ENCODE measurements around the gene KCNQ1.

Gene KCNQ1

DNA sequence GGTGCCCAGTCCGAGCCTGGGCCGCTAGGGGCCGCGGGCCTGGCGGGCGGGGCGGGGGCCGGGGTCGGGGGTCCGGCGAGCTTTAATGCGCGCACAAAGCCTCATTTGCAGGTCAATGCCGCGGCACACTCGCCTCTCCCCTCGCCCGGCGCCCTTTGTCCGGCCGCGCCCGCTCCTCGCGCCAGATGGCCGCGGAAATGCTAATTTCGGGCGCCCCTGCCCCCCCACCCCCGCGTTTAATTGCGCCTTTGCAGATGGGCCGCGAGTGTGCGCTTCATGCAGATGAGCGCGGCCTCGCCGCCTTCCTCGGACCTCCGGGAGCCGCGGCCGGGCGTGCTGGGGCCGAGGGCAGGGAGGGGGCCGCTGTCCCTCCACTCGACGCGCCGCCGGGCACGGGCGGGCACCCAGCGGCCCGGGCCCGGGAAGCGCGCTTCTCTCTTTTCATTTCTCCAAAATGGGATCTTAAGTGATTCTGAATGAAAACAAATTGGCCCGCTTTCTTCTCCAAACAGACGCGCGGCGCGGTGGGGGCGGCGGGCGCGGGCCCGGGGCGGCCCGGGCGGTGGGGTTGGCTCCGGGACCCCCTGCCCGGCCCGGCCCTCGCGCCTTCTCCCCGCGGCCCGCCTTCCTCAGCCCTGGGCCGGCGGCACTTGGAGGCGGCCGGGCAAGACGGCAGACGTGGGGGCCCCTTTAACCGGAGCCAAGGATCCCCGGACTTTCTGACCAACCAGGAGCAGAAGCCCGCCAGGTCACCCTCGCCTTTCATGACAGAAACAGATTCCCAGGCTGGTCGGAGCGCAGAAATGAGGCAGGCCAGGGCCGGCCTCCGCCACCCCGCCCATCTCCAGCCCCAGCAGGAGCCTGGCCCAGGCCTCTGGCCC, 417.8 kb downstream of the KCNQ1 start:
- DNase-seq (ENCODE audit: low read depth), result no peak

DNA sequence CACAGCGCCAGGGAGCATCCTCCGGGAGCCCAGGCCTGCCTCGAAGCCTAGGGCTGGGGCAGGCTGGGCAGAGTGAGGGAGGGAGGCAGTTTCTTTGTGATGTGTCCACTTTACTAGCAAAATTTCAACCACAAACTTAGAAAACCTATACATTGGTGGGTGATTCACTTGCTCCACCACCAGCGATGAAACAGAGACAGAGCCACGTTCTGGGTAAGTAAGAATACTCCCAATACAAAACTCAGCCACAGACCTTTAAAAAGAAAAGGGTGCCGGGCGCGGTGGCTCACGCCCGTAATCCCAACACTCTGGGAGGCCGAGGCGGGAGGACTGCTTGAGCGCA, 418.4 kb downstream of the KCNQ1 start:
- DNase-seq (ENCODE audit: low read depth), result no peak

DNA sequence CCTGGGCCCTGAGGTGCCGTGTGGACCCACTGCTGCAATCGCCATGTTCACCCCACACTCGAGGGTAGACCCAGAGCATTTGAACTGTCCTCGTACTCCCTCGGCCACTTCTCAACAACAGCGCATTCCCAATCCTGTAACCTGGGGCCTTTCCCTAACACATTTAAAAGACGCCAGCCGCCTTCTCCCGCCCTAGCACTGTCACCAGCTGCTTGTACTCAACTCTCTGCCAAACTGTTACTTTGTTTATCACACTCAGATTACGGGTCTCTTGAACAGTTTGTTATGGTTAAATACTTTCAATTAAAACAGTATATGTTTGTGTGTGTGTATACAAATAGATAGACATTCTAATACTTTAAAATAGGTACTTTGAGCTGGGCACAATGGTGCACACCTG, 420.1 kb downstream of the KCNQ1 start:
- DNase-seq (ENCODE audit: low read depth), result no peak

DNA sequence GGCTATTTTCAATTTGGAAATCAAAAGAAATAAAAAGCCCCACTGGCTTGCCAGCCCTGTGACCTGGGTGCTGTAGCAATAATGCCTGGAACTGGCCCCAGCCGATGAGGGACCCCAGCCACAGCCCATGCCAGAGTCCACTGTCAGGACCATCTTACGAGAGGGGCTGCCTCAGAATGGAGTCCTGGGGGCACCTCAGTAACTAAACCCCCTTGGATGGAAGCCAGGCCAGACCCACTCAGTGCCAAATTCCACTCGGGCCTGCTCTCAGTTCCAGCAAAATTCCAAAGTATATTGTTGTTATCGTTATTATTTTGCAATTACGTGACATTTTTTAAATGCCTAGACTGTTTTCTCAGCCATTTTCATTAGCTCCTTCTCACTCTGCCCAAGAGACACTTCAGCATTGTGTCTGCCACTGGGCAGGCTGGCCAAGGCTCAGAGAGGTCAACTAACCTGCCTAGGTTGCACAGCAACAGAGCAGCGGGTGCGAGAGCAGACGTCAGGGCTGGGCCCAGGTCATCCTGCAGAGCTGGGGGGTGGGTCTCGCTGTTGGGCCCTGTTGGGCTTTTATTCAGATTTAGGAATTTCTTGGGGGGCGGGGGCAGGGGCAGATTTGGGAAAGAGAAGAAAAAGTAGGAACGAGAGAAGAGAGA, 421.2 kb downstream of the KCNQ1 start:
- DNase-seq (ENCODE audit: low read depth), result no peak

DNA sequence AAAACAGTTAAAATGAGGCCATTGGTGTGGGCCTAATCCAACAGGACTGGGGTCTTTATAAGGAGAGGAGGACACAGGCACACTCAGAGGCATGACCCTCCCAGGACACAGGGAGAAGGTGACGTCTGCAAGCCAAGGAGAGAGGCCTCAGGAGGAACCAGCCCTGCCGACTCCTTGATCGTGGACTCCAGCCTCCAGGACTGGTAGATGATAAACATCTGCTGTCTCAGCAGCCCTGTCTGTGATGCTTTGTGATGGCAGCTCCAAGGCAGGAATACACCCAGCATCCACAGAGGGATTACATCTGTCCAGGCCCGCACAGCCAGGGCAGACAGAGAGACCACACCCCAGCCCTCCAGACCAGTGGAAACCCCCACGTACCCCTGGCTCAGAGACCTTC, 422.3 kb downstream of the KCNQ1 start:
- DNase-seq (ENCODE audit: low read depth), result no peak

DNA sequence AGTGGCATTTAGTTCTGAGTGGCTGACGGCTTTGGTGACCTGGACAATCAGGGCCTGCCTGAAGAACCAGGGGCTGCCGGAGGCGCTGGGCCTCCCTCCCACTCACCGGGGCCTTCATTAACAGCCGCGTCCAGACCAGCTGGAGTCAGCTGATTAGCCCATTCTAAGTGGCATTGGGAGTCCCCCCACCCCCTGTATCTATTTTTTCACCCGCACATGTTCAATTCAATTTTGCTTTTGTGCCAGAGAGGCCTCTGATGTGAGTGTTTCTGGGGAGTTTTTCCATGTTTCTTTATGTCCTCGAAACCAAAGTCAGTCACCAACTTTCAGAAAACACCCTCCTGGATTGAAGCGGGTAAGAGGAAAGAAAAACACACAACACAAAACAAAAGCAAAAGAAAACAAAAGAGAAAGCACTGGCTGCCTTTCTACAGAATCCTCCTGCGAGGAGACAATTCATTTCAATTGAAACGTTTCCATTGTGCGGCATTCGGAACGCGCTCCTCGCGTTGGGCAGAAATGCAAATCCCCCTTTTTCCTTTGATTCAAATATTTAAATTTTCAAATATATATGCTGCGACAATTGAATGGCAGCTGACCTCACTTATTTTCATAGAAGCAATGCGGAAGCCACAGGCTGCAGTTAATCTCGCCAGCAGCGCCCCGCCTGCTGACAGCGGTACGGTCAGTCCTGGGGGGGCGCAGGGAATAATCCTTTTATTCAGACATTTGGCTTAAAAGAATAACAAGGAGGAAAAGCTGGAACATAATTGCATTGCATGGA, 423.1 kb downstream of the KCNQ1 start:
- DNase-seq (ENCODE audit: low read depth), result no peak

DNA sequence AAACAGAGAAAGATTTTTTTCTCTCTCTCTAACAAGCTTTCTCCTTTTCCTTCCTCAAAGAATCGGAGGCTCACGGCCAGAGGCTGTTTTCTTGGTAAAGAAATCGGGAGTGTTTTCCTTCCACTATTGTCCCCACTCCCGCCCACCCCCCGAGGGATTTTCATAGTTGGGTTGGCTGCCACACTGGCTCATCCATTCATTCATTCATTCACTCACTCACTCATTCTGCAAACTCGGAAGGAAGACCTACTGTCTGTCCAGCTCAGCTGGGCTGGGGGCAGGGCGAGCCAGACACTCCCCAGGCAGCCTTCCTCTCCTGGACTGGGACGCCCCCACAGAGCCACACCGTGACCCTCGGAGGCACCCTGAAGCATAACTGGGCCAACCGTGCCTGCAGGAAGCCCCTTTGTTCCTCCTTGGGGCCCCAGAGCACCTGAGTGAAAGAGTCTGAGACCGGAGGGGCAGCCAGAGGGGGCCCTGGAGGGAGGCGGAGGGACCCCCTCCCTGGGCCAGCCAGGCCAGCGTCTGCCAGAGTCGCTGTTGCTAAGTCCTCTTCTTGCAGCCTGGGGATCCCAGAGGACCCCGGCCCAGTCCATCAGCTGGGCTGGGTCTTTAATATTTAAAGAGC, 423.8 kb downstream of the KCNQ1 start:
- DNase-seq (ENCODE audit: low read depth), result no peak

DNA sequence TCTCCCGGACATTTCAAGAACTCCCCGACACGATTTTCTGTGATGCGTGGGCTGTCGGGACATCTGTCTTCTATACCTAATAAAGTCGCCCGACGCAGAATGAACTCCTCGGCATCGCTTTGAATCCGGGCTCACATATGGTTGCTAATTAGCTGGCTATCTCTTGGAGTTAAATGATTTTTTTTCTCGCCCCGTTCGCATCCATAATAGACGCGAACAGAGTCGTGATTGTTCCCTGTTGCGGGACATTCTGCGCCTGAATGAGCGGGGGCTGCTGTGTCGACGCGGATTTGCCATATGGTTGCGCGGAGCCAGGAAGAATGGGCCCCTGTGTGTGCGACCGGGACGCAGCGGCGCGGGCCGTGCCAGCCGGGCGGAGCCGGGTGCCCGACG, 424.3 kb downstream of the KCNQ1 start:
- no peak for DNase-seq (ENCODE audit: low read depth)

DNA sequence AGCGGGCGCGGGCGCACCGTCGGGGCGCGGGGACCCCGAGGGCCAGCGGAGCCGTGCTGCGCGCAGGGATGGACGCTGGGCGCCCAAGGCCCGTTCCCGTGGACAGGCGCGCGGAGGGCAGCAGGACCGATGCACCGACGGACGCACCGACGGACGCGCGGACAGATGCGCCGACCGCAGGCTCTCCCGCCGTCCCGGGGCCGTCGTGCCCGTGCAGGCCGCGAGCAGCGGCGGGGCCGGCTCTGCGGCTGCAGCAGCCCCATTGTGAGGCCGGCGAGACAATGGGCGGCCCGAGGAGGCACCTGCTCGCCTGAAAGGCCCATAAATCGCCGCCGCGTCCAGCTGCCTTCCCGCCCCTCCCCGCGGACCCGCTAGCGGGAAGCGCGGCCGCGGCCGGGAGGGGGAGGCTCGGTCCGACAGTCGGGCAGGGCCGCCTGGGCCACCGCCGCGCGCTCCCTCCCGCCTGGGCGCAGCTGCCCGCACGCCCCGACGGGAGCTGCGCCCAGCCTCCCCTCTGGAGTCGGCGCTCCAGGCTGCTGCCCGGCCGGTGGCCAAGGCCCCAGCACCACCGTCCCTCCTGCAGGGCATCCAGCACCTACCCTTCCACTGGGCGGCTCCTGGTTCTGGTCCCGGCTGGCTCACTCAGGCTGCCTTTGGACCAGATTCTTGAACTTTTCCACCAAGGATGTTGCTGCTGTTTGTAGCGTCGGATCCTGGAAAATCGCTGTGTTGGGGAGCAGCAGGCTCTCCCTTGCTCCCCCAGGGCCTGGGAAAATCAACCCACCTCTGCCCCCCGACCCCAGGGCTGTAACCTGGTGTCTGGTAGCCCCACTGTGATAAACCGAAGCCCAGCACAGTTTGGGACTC, 425.0 kb downstream of the KCNQ1 start:
- no peak for DNase-seq (ENCODE audit: low read depth)

DNA sequence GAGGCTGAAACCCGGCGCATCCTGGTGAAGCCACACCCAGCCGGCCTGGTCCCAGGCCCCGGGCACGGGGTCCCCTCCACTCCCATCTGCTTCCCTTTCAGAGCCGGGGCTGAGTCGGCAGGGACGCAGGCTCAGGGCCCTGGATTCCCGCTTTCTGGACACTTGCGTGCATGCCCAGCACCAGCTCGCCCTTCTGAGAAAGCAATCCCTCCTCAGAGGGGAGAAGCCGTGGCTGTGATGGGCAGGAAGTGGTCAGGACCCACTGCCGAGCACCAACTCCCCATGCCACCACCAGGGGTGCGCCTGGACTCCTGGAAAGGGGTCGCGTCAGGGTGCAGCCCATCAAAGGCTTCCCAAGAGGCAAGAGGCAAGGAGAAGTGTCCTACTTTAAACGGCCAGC, 425.7 kb downstream of the KCNQ1 start:
- no peak for DNase-seq (ENCODE audit: low read depth)

DNA sequence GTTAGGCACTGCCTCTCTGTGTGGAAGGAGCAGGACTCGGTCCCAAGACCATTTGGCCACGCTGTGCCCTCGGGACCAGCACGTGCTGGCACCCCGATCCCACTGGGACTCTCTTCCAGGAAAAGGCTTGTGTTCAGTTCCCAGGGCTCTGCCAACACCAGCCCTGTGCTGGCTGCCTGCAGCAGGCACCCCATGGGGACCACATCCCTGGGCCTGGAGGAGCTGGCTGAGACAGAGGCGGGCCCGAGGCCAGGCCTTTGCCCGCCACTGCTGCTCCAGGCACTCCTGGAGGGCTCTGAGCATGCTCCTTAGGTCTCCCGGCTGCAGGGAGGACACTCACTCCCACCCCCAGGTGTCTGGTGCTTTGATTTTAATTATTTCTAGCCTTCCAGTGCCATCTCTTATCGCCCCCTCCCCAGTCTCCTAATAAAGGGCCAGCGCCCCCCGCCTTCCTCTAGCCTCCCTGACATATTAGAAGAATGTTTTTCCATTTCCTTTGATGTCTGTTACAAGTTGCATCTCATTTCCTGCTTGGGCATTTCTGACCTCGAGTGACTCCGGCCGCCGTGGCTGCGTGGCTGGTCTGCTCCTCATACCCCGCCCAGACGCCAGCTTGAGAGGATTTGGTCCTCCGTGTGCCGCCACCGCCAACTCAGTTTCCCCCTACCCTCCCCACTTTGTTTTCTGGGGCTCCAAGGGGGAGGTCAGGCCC, 426.3 kb downstream of the KCNQ1 start:
- no peak for DNase-seq (ENCODE audit: low read depth)

DNA sequence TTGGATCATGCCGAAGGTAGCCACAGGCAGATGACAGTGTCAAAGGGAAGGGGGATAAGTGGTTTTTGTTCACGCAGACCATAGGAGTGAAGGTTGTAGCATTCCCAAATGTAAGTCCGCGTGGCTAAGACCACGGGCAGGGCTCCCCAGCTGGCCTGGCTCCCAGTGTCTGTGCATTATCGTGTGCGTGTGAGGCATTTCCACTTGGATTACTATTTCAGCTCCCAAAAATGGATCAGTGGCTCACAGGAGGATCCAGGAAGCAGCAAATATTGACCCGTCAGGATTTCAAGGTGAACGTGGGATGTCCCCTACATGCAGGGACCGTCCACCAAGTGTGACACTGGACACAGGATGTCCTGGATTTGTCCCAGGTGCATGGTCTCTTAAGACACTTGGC, 430.2 kb downstream of the KCNQ1 start:
- DNase-seq (ENCODE audit: low read depth), result no peak

DNA sequence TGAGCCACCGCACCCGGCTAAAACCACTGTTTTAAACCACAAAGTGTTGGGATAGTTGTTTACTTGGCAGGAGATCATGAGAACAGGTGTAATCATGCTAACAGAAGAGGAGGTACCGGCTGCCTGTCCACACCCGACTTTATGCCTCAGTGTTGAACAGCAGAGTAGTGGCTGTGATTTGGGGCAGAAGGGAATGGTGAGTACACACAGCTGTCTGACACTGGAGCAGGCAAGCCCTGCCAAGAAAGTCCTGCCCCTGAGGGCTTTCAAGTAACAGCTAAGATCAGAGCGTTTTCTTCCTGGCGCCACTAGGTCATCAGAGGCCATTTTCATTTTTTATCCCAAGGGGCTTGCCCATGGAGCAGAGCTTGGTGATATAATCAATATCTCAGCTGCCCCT, 432.7 kb downstream of the KCNQ1 start:
- no peak for DNase-seq (ENCODE audit: low read depth)

DNA sequence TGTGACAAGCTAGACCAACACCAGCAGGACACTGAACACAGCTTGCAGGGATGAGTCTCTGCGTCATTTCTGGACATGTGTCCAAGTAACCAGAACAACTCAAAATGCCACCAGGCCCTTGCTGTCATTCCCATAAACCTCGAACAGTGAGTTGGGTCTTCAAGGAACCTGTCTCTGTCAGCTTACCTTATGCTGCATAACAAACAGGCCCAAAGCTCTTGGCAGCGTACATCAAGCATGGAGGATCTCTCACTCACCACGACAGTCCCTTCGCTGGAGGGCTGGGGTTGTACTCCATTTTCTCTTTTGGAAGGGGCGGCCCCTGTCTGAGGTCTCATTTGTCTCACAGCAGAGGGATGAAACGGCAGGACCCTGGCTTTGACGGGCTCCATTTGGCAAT, 434.0 kb downstream of the KCNQ1 start:
- DNase-seq (ENCODE audit: low read depth), result no peak

DNA sequence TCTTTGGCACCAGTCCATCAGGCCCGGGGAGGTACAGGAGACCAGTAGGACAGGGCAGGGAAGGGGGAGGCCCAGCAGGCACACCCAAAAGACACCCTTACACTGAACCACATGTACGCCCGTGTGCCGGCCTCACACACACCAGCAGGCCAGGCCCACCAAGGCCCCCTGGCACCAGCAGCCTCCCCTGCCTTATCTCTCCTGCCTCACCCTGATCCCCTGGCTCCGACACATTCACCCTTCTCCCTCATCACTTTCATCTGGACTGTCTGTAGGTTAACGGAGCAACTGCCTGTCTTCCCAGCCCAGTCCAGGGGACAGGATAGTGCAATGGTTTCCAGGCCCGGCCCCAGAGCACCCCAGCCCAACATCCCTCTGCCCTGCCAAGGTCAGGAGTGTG, 435.8 kb downstream of the KCNQ1 start:
- DNase-seq (ENCODE audit: low read depth), result no peak

DNA sequence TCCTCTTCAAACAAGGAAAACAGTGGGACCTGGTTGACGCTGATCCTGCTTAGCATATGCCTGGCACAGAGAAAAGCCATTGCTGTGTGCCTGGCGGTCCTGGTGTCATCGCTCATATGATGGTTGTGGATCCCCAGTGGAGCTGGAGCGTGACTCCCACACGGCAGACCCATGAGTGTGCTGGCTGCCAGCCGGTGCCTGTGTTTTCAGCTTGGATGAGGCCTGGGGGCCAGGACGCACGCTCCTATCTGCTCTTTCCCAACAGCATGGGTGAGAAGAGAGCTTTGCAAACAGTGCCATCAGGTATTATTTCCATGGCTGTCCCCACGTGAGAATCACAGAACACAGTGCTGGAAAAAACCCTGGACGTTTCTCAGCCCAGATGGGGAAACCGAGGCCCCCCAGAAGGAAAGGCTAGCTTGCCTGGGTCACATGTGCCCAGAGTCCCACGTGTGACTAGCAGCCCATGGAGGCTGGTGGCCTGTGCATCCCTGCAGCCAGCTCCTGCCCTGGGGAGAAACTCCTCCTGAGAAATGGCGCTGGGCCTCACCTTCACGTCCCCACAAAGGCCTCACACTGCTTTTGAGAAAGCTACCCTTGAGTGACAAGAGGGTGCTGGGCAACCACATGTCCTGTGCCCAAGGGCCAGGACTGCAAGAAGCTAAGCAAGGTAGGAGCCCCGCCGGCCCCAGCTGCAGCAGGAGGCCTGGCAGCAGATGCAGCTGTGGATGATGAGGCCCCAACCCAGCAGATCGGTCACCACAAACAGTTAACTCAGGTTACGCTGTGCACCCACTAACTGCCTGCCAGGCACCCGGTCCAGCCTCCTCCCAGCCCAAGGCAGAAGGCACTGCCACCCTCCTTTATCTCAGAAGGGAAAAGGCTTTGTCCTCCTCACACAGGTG, 436.5 kb downstream of the KCNQ1 start:
- DNase-seq (ENCODE audit: low read depth), result no peak

DNA sequence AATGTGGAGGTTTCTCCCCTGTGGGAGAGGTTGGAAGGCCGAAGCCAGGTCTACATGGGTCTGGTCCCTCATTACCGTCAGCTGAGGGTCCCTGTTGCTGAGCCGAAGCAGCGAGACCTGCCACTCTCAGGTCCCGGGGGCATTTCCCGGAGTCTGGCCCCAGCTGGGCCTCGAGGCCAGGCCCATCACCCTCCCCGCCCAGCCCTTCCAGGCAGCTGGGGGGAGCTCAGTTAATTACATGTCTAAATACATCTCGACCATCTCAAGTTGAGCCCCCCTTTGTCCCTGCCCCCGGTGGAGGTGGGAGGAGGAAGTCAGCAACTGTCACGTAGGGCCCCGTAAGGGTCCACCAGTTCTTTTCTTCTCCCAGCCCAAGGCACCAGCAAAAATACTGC, 437.2 kb downstream of the KCNQ1 start:
- DNase-seq (ENCODE audit: low read depth), result no peak

DNA sequence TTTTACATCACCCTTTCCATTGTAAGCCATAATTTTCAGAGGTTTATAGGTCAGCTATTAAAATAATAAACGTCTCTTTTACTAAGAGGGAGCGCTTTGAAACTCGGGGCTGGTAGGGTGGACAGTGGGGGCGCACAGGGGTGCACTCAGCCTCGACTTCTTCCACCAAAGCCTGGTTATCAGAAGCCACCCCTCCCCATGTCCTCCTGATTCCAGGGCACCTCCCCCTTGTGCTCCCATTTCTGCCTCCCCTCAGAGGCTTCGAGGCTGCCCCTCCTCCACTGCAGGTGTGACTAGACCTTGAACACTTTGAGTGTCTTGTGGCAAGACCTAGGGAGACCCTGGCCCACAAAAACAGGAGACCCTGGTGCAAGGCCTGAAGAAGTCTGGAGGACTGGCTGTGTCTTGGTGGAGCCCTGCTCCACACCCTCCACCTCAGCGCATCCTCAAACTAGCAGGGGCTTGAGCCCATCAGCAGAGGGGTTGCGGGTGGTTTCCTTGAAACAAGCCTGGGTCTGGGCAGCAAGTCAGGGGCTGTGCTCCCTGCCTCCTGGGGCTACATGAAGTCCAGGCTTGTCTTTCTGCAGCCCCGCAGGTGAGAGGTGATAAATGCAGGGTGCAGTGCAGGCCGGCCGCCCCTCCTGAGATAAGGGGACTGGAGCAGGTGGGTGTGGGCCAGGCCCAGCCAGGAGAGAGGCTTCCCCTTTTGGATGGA, 437.7 kb downstream of the KCNQ1 start:
- DNase-seq (ENCODE audit: low read depth), result no peak

DNA sequence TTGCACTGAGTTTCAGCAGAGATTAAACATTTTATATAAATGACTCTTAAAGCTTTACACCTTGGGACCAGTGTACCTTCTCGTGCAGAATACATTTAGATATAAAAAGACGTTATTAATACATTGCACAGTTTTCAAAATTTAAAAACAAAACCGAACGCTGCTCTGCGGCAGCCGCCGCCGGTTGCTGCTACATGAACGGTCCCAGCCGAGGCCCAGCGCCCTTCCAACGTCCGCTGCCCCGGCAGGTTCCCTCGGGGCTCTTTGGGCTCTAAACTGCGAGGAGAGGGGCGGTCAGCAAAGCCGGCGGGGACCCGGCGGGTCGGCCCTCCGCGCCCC, 438.8 kb downstream of the KCNQ1 start:
- DNase-seq (ENCODE audit: low read depth), result no peak
